ENCODE results near the gene TSHZ2. TPM values are rescaled to one million over a fixed set of nuclear protein-coding genes. Genes with fewer than 3 reads are reported as not detected.

TSHZ2 gene
- total RNA-seq, 1 donor from 2014 or later, result 22.9 TPM

DNA sequence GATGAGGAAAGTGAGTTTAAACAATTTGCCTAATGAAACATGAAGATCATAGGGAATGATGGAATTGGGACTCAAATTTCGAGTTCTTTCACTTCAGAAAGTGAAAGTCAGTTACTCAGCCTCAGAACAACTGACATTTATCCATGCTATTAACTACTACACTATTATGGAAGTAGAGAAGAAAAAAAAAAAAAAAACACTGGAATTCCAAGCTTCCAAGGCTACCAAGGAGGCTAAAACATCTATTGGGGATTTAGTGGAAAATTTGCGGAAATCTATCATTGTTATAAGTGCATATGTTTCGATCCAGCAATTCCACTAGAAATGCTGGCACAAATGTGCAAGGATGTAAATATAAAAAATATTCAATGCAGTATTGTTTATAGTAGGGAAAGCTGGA lies 70.4 kb downstream of the TSHZ2 start:
- peaks cover 7% of the 10 kb centered on the region for H3K36me3 Mint-ChIP-seq (ENCODE audit: insufficient read depth)
- no peak for DNase-seq (ENCODE audit: low spot score, unreplicated experiment)
- H3K27ac Mint-ChIP-seq, result no peak overlapping the region
- H3K4me3 Mint-ChIP-seq (ENCODE audit: low read depth), result no peak overlapping the region
- TF ChIP-seq, protein P1, sequence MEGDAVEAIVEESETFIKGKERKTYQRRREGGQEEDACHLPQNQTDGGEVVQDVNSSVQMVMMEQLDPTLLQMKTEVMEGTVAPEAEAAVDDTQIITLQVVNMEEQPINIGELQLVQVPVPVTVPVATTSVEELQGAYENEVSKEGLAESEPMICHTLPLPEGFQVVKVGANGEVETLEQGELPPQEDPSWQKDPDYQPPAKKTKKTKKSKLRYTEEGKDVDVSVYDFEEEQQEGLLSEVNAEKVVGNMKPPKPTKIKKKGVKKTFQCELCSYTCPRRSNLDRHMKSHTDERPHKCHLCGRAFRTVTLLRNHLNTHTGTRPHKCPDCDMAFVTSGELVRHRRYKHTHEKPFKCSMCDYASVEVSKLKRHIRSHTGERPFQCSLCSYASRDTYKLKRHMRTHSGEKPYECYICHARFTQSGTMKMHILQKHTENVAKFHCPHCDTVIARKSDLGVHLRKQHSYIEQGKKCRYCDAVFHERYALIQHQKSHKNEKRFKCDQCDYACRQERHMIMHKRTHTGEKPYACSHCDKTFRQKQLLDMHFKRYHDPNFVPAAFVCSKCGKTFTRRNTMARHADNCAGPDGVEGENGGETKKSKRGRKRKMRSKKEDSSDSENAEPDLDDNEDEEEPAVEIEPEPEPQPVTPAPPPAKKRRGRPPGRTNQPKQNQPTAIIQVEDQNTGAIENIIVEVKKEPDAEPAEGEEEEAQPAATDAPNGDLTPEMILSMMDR (IDR thresholded peaks at IDR 0.05; ENCODE audit: unreplicated experiment), result no peak
- H3K9me3 Mint-ChIP-seq (ENCODE audit: low read depth), result peaks cover 6% of the 10 kb centered on the region
- no peaks in the 10 kb centered on the region for H3K4me1 Mint-ChIP-seq (ENCODE audit: low read depth)
- no peaks in the 10 kb centered on the region for H3K27me3 Mint-ChIP-seq

DNA sequence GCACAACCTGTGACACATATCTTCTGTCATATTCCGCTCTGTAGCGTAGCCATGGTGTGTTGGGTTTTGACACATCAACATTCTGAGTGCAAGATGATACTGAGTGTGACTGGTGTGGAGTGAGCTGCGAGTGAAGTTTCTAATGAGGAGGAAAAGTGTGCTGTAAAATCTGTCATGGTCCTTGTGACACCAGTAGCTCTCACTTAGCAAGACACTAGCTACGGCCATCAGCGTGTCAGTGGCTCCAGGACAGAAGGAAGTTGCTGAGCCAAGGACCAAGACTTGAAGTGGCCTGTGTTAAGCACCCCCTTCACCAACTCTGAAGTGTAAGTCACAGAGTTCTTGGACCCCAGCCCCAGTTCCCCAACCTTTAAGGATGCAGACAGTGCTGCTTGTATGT lies 72.1 kb downstream of the TSHZ2 start:
- DNase-seq (ENCODE audit: low spot score, unreplicated experiment), result no peak
- no peaks in the 10 kb centered on the region for H3K27me3 Mint-ChIP-seq
- no peak overlapping the region for H3K27ac Mint-ChIP-seq
- H3K9me3 Mint-ChIP-seq (ENCODE audit: low read depth), result peaks cover 4% of the 10 kb centered on the region
- TF ChIP-seq, protein P1 (IDR thresholded peaks at IDR 0.05; ENCODE audit: unreplicated experiment), result no peak
- peaks cover 9% of the 10 kb centered on the region for H3K36me3 Mint-ChIP-seq (ENCODE audit: insufficient read depth)
- H3K4me3 Mint-ChIP-seq (ENCODE audit: low read depth), result no peak overlapping the region
- no peaks in the 10 kb centered on the region for H3K4me1 Mint-ChIP-seq (ENCODE audit: low read depth)

DNA sequence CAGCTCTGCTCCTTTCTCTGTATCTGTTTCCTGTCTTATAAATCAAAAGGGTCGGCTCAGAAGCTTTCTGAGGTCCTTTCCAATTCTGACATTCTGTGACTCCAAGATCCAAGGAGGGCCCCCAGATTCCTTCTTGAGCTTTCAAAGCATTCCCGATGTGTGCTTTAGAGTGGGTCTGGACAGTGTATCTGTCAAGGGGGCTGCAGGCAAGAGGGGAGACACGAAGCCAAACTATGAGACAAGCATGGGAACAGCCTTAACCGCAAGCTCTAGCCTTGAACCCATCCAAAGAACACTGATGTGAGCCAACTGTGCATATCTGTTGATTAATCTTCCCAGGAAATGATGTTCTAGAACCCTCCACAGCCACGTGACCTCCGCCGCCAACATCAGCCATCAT lies 73.8 kb downstream of the TSHZ2 start:
- no peaks in the 10 kb centered on the region for H3K27me3 Mint-ChIP-seq
- TF ChIP-seq, protein P1 (IDR thresholded peaks at IDR 0.05; ENCODE audit: unreplicated experiment), result no peak
- H3K4me1 Mint-ChIP-seq (ENCODE audit: low read depth), result no peaks in the 10 kb centered on the region
- no peak for DNase-seq (ENCODE audit: low spot score, unreplicated experiment)
- H3K4me3 Mint-ChIP-seq (ENCODE audit: low read depth), result no peak overlapping the region
- H3K36me3 Mint-ChIP-seq (ENCODE audit: insufficient read depth), result peaks cover 9% of the 10 kb centered on the region
- H3K27ac Mint-ChIP-seq, result no peak overlapping the region
- H3K9me3 Mint-ChIP-seq (ENCODE audit: low read depth), result peaks cover 4% of the 10 kb centered on the region

DNA sequence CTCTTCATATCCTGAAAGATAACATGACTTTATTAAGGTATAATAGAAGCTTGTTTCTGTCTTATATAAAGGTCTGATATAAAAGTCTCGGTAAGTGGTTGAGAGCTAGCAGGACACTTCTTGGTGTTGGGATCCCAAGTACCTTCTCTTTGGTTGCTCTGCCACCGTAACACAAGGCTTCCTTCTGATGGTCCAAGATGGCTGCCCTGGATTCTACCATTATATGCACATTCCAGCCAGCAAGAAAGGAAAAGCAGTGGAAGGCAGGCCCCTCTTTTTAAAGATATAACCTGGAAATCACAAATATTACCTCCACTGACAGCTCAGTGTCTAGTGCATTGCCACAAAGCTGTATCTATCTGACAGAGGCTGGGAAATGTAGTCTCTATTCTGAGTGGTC lies 75.0 kb downstream of the TSHZ2 start:
- peaks cover 7% of the 10 kb centered on the region for H3K9me3 Mint-ChIP-seq (ENCODE audit: low read depth)
- peaks cover 12% of the 10 kb centered on the region for H3K36me3 Mint-ChIP-seq (ENCODE audit: insufficient read depth)
- no peaks in the 10 kb centered on the region for H3K27me3 Mint-ChIP-seq

DNA sequence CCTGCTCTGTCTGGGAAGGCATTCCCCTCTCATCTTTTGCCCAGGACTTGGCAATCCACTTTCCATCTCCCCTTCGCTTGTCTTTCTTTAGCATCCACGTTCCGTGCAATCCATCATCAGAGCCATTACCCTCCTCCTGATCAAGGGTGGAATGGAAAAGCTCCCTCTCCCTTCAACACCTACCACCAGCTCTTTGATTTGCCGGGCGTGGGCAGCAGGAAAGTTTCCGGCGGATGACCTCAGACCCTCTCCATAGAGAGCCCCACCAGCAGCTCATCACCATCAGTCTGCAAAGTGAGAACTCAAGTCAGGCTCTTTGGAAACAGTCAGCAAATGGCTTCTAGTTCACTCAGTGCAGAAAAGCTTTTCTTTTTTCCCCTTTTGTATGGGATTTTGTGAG lies 76.2 kb downstream of the TSHZ2 start:
- Mint-ChIP-seq H3K27me3 (no peaks in the 10 kb centered on the region), H3K4me3 (ENCODE audit: low read depth) (no peak overlapping the region), H3K9me3 (ENCODE audit: low read depth) (peaks cover 7% of the 10 kb centered on the region), H3K27ac (no peak overlapping the region), H3K4me1 (ENCODE audit: low read depth) (no peaks in the 10 kb centered on the region), H3K36me3 (ENCODE audit: insufficient read depth) (peaks cover 12% of the 10 kb centered on the region)
- TF ChIP-seq, protein P1 (IDR thresholded peaks at IDR 0.05; ENCODE audit: unreplicated experiment), result no peak
- no peak for DNase-seq (ENCODE audit: low spot score, unreplicated experiment)

More for the DNA sequence above, 75.0 kb downstream of the TSHZ2 start:
- Mint-ChIP-seq H3K27ac (no peak overlapping the region), H3K4me3 (ENCODE audit: low read depth) (no peak overlapping the region), H3K4me1 (ENCODE audit: low read depth) (no peaks in the 10 kb centered on the region)
- TF ChIP-seq, protein P1 (IDR thresholded peaks at IDR 0.05; ENCODE audit: unreplicated experiment), result no peak
- DNase-seq (ENCODE audit: low spot score, unreplicated experiment), result no peak

Measured in progenitor cell of endocrine pancreas (in vitro differentiated cells).